ENCODE measurements around the gene SLC34A3.

GRCh38 chr9:137268538-137269201 is 38.0 kb downstream of the SLC34A3 start:
- no peak for TF ChIP-seq POLR2A (IDR thresholded peaks at IDR 0.05; ENCODE audit: low read depth, low read length)
- no peak for TF ChIP-seq POLR2AphosphoS5 (IDR thresholded peaks at IDR 0.05; ENCODE audit: low read depth, low read length)
- no peak for TF ChIP-seq SPI1 (IDR thresholded peaks at IDR 0.05; ENCODE audit: low read depth, low read length)

All from GM12891 (cell line).